Articular chondrocyte of knee joint (primary cell): ENCODE measurements around the gene KLHDC8A. TPM values are rescaled to one million over a fixed set of nuclear protein-coding genes. Genes with fewer than 3 reads are reported as not detected.

Experiments used
- small RNA-seq: library from RNA; depleted of rRNA; stranded (forward); fragments of <200 nt; gene quantifications from one replicate; pipeline ENCODE3, GENCODE V24; 2012
- total RNA-seq: library from RNA; depleted of rRNA; stranded (reverse); fragments of >200 nt; gene quantifications from 2 replicates; pipeline ENCODE4 v1.2.3, GENCODE V29; 2012

Gene KLHDC8A, protein sequence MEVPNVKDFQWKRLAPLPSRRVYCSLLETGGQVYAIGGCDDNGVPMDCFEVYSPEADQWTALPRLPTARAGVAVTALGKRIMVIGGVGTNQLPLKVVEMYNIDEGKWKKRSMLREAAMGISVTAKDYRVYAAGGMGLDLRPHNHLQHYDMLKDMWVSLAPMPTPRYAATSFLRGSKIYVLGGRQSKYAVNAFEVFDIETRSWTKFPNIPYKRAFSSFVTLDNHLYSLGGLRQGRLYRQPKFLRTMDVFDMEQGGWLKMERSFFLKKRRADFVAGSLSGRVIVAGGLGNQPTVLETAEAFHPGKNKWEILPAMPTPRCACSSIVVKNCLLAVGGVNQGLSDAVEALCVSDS
- total RNA-seq: not detected in 2 replicates

DNA sequence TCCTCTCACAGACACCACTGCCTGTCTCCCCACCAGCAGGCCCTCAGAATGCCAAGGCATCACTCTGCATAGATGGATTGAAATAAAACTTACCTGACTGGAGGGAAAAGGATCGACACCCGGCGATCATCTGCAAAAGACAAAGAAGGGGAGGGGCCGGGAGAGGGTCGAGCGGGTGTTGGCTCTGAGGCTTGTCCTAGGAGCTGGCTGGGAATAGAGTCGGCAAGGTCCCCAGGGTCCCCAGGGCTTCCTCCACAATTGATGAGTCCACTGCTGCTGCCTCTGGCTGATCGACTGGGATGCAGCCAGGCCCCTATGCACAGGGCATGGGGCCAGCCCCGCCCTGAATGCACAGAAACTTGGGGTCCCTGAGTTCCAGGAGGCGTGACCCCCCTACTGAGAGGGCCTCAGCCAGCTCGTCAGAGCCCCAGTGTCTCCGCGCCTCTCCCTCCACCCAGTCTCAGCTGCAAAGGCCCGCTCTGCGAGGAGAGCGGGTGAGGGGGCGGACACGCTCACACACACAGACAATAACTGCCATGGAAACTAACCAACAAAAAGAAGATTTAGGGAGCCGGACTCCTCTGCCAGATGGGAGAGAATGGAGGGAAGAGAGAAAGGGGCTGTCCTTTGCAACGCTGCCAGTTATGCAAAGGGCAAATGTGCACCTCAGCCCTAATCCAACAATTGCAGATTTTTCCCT is at the start of gene KLHDC8A:
Gene KLHDC8A (minus strand): TSS at position 483 of the 700 bp plus-strand sequence. CDS start 13,318 bp downstream, outside the sequence.

DNA sequence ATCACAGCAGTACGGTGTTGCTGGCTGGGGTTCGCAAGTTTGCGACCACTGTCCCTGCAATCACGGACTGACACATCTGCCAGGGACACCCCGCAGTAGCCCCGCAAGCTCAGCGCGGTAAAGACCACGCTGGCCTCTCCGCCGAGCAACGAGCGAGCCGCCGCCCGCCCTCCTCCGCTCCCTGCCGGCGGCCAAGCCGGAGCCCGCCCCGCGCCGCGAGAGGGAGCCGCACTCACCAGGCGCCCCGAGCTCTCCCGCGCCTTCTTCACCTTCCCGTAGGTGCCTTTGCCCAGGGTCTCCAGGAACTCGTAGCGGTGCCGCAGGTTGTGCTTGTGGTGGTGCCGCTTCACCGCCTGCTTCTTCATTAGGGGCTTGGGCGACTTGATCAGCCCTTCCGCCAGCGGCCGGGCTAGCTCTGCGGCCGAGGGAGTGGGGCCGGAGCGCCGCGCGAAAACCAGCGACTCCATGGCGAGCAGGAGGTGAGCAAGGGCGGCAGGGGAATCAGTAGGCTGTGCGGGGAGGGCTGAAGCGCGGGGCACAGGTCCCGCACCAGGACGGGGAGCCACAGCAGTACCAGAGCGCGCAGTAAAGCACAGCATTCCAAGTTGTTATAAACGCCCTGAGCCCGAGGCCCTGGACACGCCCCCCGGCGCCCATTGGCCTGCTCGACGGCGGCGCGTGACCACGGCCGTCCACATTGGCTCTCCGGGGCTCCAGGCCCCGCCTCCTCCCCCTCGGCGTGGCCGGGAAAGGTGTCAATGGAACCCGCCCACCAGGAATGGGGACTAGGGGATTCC is 35.4 kb downstream of the KLHDC8A start, which contains the start of gene NUAK2:
Gene NUAK2 (minus strand): TSS at position 584 of the 797 bp plus-strand sequence. CDS start 117 bp downstream, at position 467.

Small RNA genes lying within 50 kb of the gene (small RNA-seq; reads per million reads assigned to genes)
- not detected for gene SNRPGP10

Other genes starting within 250 kb of the KLHDC8A start
- gene RBBP5, start 234.9 kb downstream of the KLHDC8A start, total RNA-seq: 19.2 and 21.5 TPM in 2 replicates
- 23.0 and 23.8 TPM in 2 replicates for gene DSTYK, start 145.2 kb downstream of the KLHDC8A start, total RNA-seq
- 0.78 and 0.97 TPM in 2 replicates for gene TMCC2, start 129.0 kb downstream of the KLHDC8A start, total RNA-seq
- 1.9 and 2.0 TPM in 2 replicates for gene NUAK2, start 35.2 kb downstream of the KLHDC8A start, total RNA-seq
- not detected in 2 replicates for gene LEMD1, start 65.1 kb upstream of the KLHDC8A start, total RNA-seq
- gene BLACAT1, start 99.1 kb upstream of the KLHDC8A start, total RNA-seq: under 0.01 and 0.13 TPM in 2 replicates
- 0.76 and 1.7 TPM in 2 replicates for gene CDK18, start 147.7 kb upstream of the KLHDC8A start, total RNA-seq